ENCODE results near the gene KRT81.
"Not testable (repeated sequence)": the region's sequence is repeated elsewhere in the genome, so short reads cannot be mapped to it uniquely, and the experiment has no call there.

The KRT81 gene

GRCh38 chr12:52295663-52296062, 4.3 kb upstream of the KRT81 start:
- no peak for DNase-seq

- no peak for DNase-seq
Measured at GRCh38 chr12:52294803-52295202, 3.5 kb upstream of the KRT81 start.

GRCh38 chr12:52293926-52294325, 2.6 kb upstream of the KRT81 start:
- DNase-seq = no peak

GRCh38 chr12:52290483-52291134, 725 bp downstream of the KRT81 start:
- DNase-seq = not testable (repeated sequence)

GRCh38 chr12:52287816-52288805, 3.2 kb downstream of the KRT81 start:
- DNase-seq = not testable (repeated sequence)

- not testable (repeated sequence) for DNase-seq
Measured at GRCh38 chr12:52286857-52287785, 4.2 kb downstream of the KRT81 start.

- DNase-seq = no peak
Measured at GRCh38 chr12:52285851-52286530, 5.3 kb downstream of the KRT81 start.

- no peak for DNase-seq
Measured at GRCh38 chr12:52285172-52285745, 6.1 kb downstream of the KRT81 start.

GRCh38 chr12:52284562-52285171, 6.7 kb downstream of the KRT81 start:
- DNase-seq = no peak

- no peak for DNase-seq
Measured at GRCh38 chr12:52280796-52281560, 10.4 kb downstream of the KRT81 start.

GRCh38 chr12:52280319-52280795, 11.0 kb downstream of the KRT81 start:
- DNase-seq = peak in 1 of 2 experiments; percentile 58

GRCh38 chr12:52279422-52280318, 11.7 kb downstream of the KRT81 start:
- no peak for DNase-seq

GRCh38 chr12:52278575-52279421, 12.5 kb downstream of the KRT81 start:
- peak; percentile 29 to 66 for DNase-seq

- no peak for DNase-seq
Measured at GRCh38 chr12:52277486-52278245, 13.7 kb downstream of the KRT81 start.

GRCh38 chr12:52275686-52276085, 15.6 kb downstream of the KRT81 start:
- DNase-seq = no peak

GRCh38 chr12:52274521-52275120, 16.7 kb downstream of the KRT81 start, which contains the start of gene KRT86:
Gene KRT86, plus strand, starts transcription at chr12:52274645. Its CDS starts 27,272 bp downstream, at chr12:52301917.
- DNase-seq = no peak

- no peak for DNase-seq
Measured at GRCh38 chr12:52271158-52271557, 20.2 kb downstream of the KRT81 start.
